Tibial nerve (tissue), 4 donors: Measurements from ENCODE around the gene FAM114A1. TPM values are rescaled to one million over a fixed set of nuclear protein-coding genes. Genes with fewer than 3 reads are reported as not detected.
A peak's percentile ranks its signal among the peaks of the same experiment; 100 is the strongest.
"Not testable (repeated sequence)": the region's sequence is repeated elsewhere in the genome, so short reads cannot be mapped to it uniquely, and the experiment has no call there.

Experiments used
- DNase-seq, 2 donors: peaks; one replicate each; pipeline ENCODE4 v3.0.0-alpha.2; 2019; ENCODE audit warnings: low spot score in 2 of 2
- H3K27ac ChIP-seq, 4 donors: fragments of 200-600 bp; sonication (generic) in 3 of 4; one replicate each; pipeline ENCODE4 v1.5.1; 2017 to 2019; ENCODE audit warnings: mild to moderate bottlenecking in 1 of 4
- H3K27me3 ChIP-seq, 2 donors: fragments of 200-600 bp; sonication (generic) in 1 of 2; one replicate each; pipeline versions ENCODE4 v1.5.1 to v1.6.0; 2017 to 2019
- H3K36me3 ChIP-seq, 3 donors: fragments of 200-600 bp; sonication (generic); one replicate each; pipeline ENCODE4 v1.5.1; 2018 to 2019
- H3K4me1 ChIP-seq, 4 donors: fragments of 200-600 bp; sonication (generic) in 3 of 4; one replicate each; pipeline ENCODE4 v1.5.1; 2017 to 2019
- H3K4me3 ChIP-seq, 4 donors: fragments of 200-600 bp; sonication (generic) in 3 of 4; one replicate each; pipeline ENCODE4 v1.5.1; 2017 to 2019; ENCODE audit warnings: mild to moderate bottlenecking in 1 of 4, moderate library complexity in 1 of 4
- H3K9me3 ChIP-seq, 4 donors: fragments of 200-600 bp; sonication (generic) in 3 of 4; one replicate each; pipeline ENCODE4 v1.5.1; 2017 to 2019
- CTCF ChIP-seq, 5 experiments: fragments of 200-600 bp in 3 of 5; fragments of 450-650 bp in 2 of 5; sonication (generic) in 3 of 5; IDR thresholded peaks; one replicate each; pipeline ENCODE4 v1.5.1; 2016 to 2019; ENCODE audit warnings: antibody characterized with exemption in 5 of 5, mild to moderate bottlenecking in 3 of 5, moderate library complexity in 2 of 5
- EP300 ChIP-seq, 2 donors: sonication (generic); formaldehyde crosslinking; IDR thresholded peaks; one replicate each; pipeline ENCODE4 v1.6.1; 2017; ENCODE audit warnings: antibody characterized with exemption in 2 of 2, mild to moderate bottlenecking in 1 of 2
- POLR2A ChIP-seq, 2 donors: fragments of 450-650 bp; IDR thresholded peaks; one replicate each; pipeline ENCODE4 v1.6.1; 2017; ENCODE audit warnings: antibody characterized with exemption in 2 of 2, mild to moderate bottlenecking in 2 of 2, moderate library complexity in 2 of 2
- WGBS, 2 donors: methylation state at CpG; one replicate each; pipeline ENCODE4 v1.1.5; 2018; 5-methylcytosine and 5-hydroxymethylcytosine counted together
- total RNA-seq, 4 donors: library from RNA; depleted of rRNA; stranded (reverse); fragments of >200 nt; gene quantifications; one replicate each; pipeline ENCODE4 v1.1.0, GENCODE V29; 2016

The FAM114A1 gene
- total RNA-seq, 4 donors from 2014 or later, result 70.4 to 111 (median 98.2) TPM

- TF ChIP-seq CTCF (IDR thresholded peaks at IDR 0.05), result no peak
- TF ChIP-seq POLR2A (IDR thresholded peaks at IDR 0.05), result no peak
- no peak for TF ChIP-seq EP300 (IDR thresholded peaks at IDR 0.05)
- H3K4me1 ChIP-seq, result peaks cover 0 to 3% (median 0%) of the 10 kb centered on the region in 4 donors
- WGBS, 2 donors, result 68 to 80% methylated on average over 4 of the region's 4 CpGs
These were observed 91.0 kb downstream of the FAM114A1 start for GRCh38 chr4:38958453-38959190.

GRCh38 chr4:38959248-38959647, 91.6 kb downstream of the FAM114A1 start:
- WGBS, 2 donors, result 92 to 95% methylated on average over 5 of the region's 5 CpGs
- H3K36me3 ChIP-seq, H3K27ac ChIP-seq, H3K27me3 ChIP-seq, H3K9me3 ChIP-seq, H3K4me3 ChIP-seq, DNase-seq, H3K4me1 ChIP-seq: not testable (repeated sequence)

More at GRCh38 chr4:38958453-38959190, 91.0 kb downstream of the FAM114A1 start:
- Histone ChIP-seq H3K4me3 (no peak overlapping the region), H3K36me3 (no peaks in the 10 kb centered on the region), H3K27me3 (no peaks in the 10 kb centered on the region), H3K27ac (no peak overlapping the region), H3K9me3 (no peaks in the 10 kb centered on the region)
- no peak for DNase-seq

- DNase-seq, result no peak
- Histone ChIP-seq H3K27me3 (no peaks in the 10 kb centered on the region), H3K9me3 (no peaks in the 10 kb centered on the region), H3K4me1 (peaks cover 0 to 4% (median 0%) of the 10 kb centered on the region in 4 donors), H3K4me3 (no peak overlapping the region), H3K27ac (no peak overlapping the region), H3K36me3 (no peaks in the 10 kb centered on the region)
- WGBS, 2 donors, result 84 to 87% methylated on average over 11 of the region's 11 CpGs
- TF ChIP-seq EP300 (IDR thresholded peaks at IDR 0.05) (no peak), POLR2A (IDR thresholded peaks at IDR 0.05) (no peak), CTCF (IDR thresholded peaks at IDR 0.05) (no peak)
These were observed 97.6 kb downstream of the FAM114A1 start for GRCh38 chr4:38964942-38965775.

GRCh38 chr4:38965866-38966265, 98.3 kb downstream of the FAM114A1 start:
- no peak for TF ChIP-seq POLR2A (IDR thresholded peaks at IDR 0.05)
- no peak for TF ChIP-seq CTCF (IDR thresholded peaks at IDR 0.05)
- no peak for TF ChIP-seq EP300 (IDR thresholded peaks at IDR 0.05)
- H3K4me1 ChIP-seq, result peaks cover 0 to 4% (median 0%) of the 10 kb centered on the region in 4 donors
- H3K27ac ChIP-seq, result no peak overlapping the region
- H3K27me3 ChIP-seq, result no peaks in the 10 kb centered on the region
- 79% methylated on average over 3 of the region's 3 CpGs for WGBS, 2 donors
- H3K4me3 ChIP-seq, result no peak overlapping the region
- H3K36me3 ChIP-seq, result no peaks in the 10 kb centered on the region
- no peaks in the 10 kb centered on the region for H3K9me3 ChIP-seq
- DNase-seq, result no peak

GRCh38 chr4:38967260-38968095, 99.9 kb downstream of the FAM114A1 start:
- H3K36me3 ChIP-seq, result no peaks in the 10 kb centered on the region
- no peak for DNase-seq
- WGBS, 2 donors, result 68 to 76% methylated on average over 7 of the region's 7 CpGs
- no peaks in the 10 kb centered on the region for H3K9me3 ChIP-seq
- H3K4me3 ChIP-seq, result no peak overlapping the region
- no peaks in the 10 kb centered on the region for H3K27me3 ChIP-seq
- TF ChIP-seq EP300 (IDR thresholded peaks at IDR 0.05) (peak in 1 of 2 donors; percentile 55), CTCF (IDR thresholded peaks at IDR 0.05) (no peak), POLR2A (IDR thresholded peaks at IDR 0.05) (no peak)
- H3K4me1 ChIP-seq, result peaks cover 0 to 4% (median 0%) of the 10 kb centered on the region in 4 donors
- peak overlapping the region in 2 of 4 donors; percentile 31 to 65 for H3K27ac ChIP-seq
